Ishikawa (cell line): ENCODE data around the gene ERP44.

Source experiments
- CEBPB ChIP-seq: IDR thresholded peaks from 2 replicates; pipeline ENCODE4 v1.6.1; 2012
- CREB1 ChIP-seq: IDR thresholded peaks from 2 replicates; pipeline ENCODE4 v1.6.1; 2012; ENCODE audit warnings: low read depth
- EGR1 ChIP-seq: IDR thresholded peaks from 2 replicates; pipeline ENCODE4 v1.6.1; 2012
- EP300 ChIP-seq: IDR thresholded peaks from 2 replicates; pipeline ENCODE4 v1.6.1; 2012; ENCODE audit warnings: borderline replicate concordance
- FOXM1 ChIP-seq: IDR thresholded peaks from 2 replicates; pipeline ENCODE4 v1.6.1; 2012; ENCODE audit warnings: low read depth, borderline replicate concordance
- MAX ChIP-seq: IDR thresholded peaks from 2 replicates; pipeline ENCODE4 v1.6.1; 2012
- TAF1 ChIP-seq: IDR thresholded peaks from 2 replicates; pipeline ENCODE4 v1.6.1; 2012; ENCODE audit warnings: low read depth, mild to moderate bottlenecking
- TCF12 ChIP-seq: IDR thresholded peaks from 2 replicates; pipeline ENCODE4 v1.6.1; 2012; ENCODE audit warnings: low read depth
- YY1 ChIP-seq: IDR thresholded peaks from 2 replicates; pipeline ENCODE4 v1.6.1; 2012; ENCODE audit warnings: low read depth
- ZBTB7A ChIP-seq: IDR thresholded peaks from 2 replicates; pipeline ENCODE4 v1.6.1; 2012; ENCODE audit warnings: low read depth
- TF ChIP-seq, protein P1 (sequence below): IDR thresholded peaks from 2 replicates; pipeline ENCODE4 v1.6.1; 2012; ENCODE audit warnings: low read depth, mild to moderate bottlenecking

GRCh38 chr9:100074093-100074492, 24.7 kb downstream of the ERP44 start:
- TF ChIP-seq, protein P1, sequence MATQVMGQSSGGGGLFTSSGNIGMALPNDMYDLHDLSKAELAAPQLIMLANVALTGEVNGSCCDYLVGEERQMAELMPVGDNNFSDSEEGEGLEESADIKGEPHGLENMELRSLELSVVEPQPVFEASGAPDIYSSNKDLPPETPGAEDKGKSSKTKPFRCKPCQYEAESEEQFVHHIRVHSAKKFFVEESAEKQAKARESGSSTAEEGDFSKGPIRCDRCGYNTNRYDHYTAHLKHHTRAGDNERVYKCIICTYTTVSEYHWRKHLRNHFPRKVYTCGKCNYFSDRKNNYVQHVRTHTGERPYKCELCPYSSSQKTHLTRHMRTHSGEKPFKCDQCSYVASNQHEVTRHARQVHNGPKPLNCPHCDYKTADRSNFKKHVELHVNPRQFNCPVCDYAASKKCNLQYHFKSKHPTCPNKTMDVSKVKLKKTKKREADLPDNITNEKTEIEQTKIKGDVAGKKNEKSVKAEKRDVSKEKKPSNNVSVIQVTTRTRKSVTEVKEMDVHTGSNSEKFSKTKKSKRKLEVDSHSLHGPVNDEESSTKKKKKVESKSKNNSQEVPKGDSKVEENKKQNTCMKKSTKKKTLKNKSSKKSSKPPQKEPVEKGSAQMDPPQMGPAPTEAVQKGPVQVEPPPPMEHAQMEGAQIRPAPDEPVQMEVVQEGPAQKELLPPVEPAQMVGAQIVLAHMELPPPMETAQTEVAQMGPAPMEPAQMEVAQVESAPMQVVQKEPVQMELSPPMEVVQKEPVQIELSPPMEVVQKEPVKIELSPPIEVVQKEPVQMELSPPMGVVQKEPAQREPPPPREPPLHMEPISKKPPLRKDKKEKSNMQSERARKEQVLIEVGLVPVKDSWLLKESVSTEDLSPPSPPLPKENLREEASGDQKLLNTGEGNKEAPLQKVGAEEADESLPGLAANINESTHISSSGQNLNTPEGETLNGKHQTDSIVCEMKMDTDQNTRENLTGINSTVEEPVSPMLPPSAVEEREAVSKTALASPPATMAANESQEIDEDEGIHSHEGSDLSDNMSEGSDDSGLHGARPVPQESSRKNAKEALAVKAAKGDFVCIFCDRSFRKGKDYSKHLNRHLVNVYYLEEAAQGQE: no peak
- no peak for TF ChIP-seq TAF1
- TF ChIP-seq YY1: no peak
- TF ChIP-seq ZBTB7A: no peak
- no peak for TF ChIP-seq EP300
- TF ChIP-seq CREB1: no peak
- TF ChIP-seq CEBPB: no peak
- TF ChIP-seq MAX: no peak
- no peak for TF ChIP-seq TCF12
- no peak for TF ChIP-seq FOXM1
- TF ChIP-seq EGR1: no peak
